SU-DHL-6 (cell line): ENCODE measurements around the gene FASTKD3.

ENCODE experiments used
- H2AFZ ChIP-seq: fragments of 200-600 bp; sonication (generic); 2 replicates; pipeline ENCODE4 v1.6.1; 2014; ENCODE audit warnings: low read depth, mild to moderate bottlenecking, moderate library complexity, mixed read lengths, antibody characterized with exemption, low read length; ENCODE audit not compliant: severe bottlenecking
- H3F3A ChIP-seq: fragments of 200-600 bp; shearing (Covaris generic); 2 replicates; pipeline ENCODE4 v1.6.0; 2016; ENCODE audit warnings: antibody characterized with exemption, mild to moderate bottlenecking; ENCODE audit not compliant: insufficient read depth
- H3K27ac ChIP-seq: fragments of 200-600 bp; sonication (generic); 2 replicates; pipeline ENCODE4 v1.5.1; 2016; ENCODE audit warnings: low read depth, mild to moderate bottlenecking, low read length, moderate library complexity, mixed read lengths
- H3K27me3 ChIP-seq: fragments of 200-600 bp; sonication (generic), shearing (Covaris generic); 2 replicates; pipeline ENCODE4 v1.6.0; 2014; ENCODE audit warnings: mild to moderate bottlenecking, low read length
- H3K36me3 ChIP-seq: fragments of 200-600 bp; sonication (generic); 2 replicates; pipeline ENCODE4 v1.6.1; 2014; ENCODE audit warnings: mild to moderate bottlenecking, low read length, mixed read lengths
- H3K4me2 ChIP-seq: fragments of 300-600, 200-600 bp; shearing (Covaris generic), sonication (generic); 2 replicates; pipeline ENCODE4 v1.6.0; 2014; ENCODE audit warnings: low read length, low read depth, mild to moderate bottlenecking; ENCODE audit not compliant: poor library complexity, severe bottlenecking
- H3K4me3 ChIP-seq: fragments of 200-600 bp; sonication (generic); 2 replicates; pipeline ENCODE4 v1.5.1; 2014; ENCODE audit warnings: antibody characterized with exemption, low read length, mild to moderate bottlenecking, mixed read lengths; ENCODE audit not compliant: insufficient read depth, poor library complexity, severe bottlenecking
- H3K79me2 ChIP-seq: fragments of 200-600 bp; sonication (generic); 2 replicates; pipeline ENCODE4 v1.6.1; 2014; ENCODE audit warnings: mild to moderate bottlenecking, low read length, moderate library complexity; ENCODE audit not compliant: insufficient read depth
- H3K9ac ChIP-seq: fragments of 200-600 bp; sonication (generic); 2 replicates; pipeline ENCODE4 v1.7.0; 2014; ENCODE audit warnings: mild to moderate bottlenecking, low read length
- H3K9me2 ChIP-seq: fragments of 200-600 bp; sonication (generic); replicated peaks from 2 replicates; pipeline ENCODE4 v1.6.1; 2014; ENCODE audit warnings: low read length; ENCODE audit not compliant: insufficient read depth
- H3K9me3 ChIP-seq: fragments of 200-600 bp; sonication (generic); 2 replicates; pipeline ENCODE4 v1.6.1; 2014; ENCODE audit warnings: low read length, mixed read lengths; ENCODE audit not compliant: insufficient read depth
- H4K20me1 ChIP-seq: fragments of 200-600 bp; sonication (generic); 2 replicates; pipeline ENCODE4 v1.6.1; 2014; ENCODE audit warnings: low read depth, mild to moderate bottlenecking, antibody characterized with exemption, low read length, moderate library complexity, mixed read lengths
- CTCF ChIP-seq: fragments of 200-600 bp; sonication (generic); IDR thresholded peaks from one replicate; pipeline ENCODE4 v1.5.1; 2017; ENCODE audit warnings: antibody characterized with exemption, mild to moderate bottlenecking, low read length, moderate library complexity; ENCODE audit not compliant: insufficient read depth, poor library complexity, severe bottlenecking
- EZH2phosphoT487 ChIP-seq: fragments of 200-600 bp; sonication (generic), shearing (Covaris generic); conservative IDR thresholded peaks from 2 replicates; pipeline ENCODE4 v1.6.1; 2018; ENCODE audit warnings: mild to moderate bottlenecking, antibody characterized with exemption, low read length, moderate library complexity, mixed read lengths

FASTKD3 gene

GRCh38 chr5:7813007-7813406 is 55.8 kb downstream of the FASTKD3 start:
- Histone ChIP-seq H3F3A (no peaks in the 10 kb centered on the region), H2AFZ (no peak overlapping the region), H3K4me2 (no peak overlapping the region), H3K36me3 (no peaks in the 10 kb centered on the region), H3K9me3 (no peaks in the 10 kb centered on the region), H4K20me1 (no peaks in the 10 kb centered on the region), H3K27me3 (no peaks in the 10 kb centered on the region), H3K27ac (no peak overlapping the region), H3K9ac (no peak overlapping the region), H3K4me3 (no peak overlapping the region), H3K9me2 (no peaks in the 10 kb centered on the region), H3K79me2 (no peaks in the 10 kb centered on the region)
- TF ChIP-seq CTCF (no peak), EZH2phosphoT487 (no peak)

GRCh38 chr5:7811715-7812114 is 57.1 kb downstream of the FASTKD3 start:
- Histone ChIP-seq H4K20me1 (no peaks in the 10 kb centered on the region), H3K9me2 (no peaks in the 10 kb centered on the region), H3K79me2 (no peaks in the 10 kb centered on the region), H2AFZ (no peak overlapping the region), H3K9me3 (no peaks in the 10 kb centered on the region), H3K27ac (no peak overlapping the region), H3K36me3 (no peaks in the 10 kb centered on the region), H3K4me2 (no peak overlapping the region), H3K4me3 (no peak overlapping the region), H3K27me3 (no peaks in the 10 kb centered on the region), H3F3A (no peaks in the 10 kb centered on the region), H3K9ac (no peak overlapping the region)
- no peak for TF ChIP-seq CTCF
- TF ChIP-seq EZH2phosphoT487 = no peak
